ENCODE results near the gene DAPK3.

DNA sequence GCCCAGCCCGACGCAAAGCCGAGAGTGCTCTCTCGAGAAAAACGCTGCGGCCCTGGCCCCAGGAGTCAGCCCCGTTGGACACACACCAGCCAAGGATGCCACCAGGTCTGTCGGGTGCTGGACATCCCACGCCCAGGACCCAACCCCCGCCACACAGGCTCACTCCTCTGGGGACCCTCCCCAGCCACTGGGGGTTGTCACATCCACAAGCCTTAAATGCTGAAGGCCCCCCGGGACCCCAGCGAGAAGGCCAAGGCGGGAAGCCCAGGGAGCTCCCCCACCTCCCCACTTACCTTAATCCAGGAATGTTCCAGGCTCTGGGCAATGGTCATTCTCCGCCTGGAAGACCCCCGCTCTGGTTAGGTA lies 11.2 kb downstream of the DAPK3 start:
- no peak for TF ChIP-seq HDGF (IDR thresholded peaks at IDR 0.05; ENCODE audit: borderline replicate concordance)
- no peak for TF ChIP-seq TARDBP (IDR thresholded peaks at IDR 0.05)
- TF ChIP-seq FOXM1 (IDR thresholded peaks at IDR 0.05; ENCODE audit: borderline replicate concordance), result no peak
- no peak for TF ChIP-seq CTBP1 (IDR thresholded peaks at IDR 0.05; ENCODE audit: borderline replicate concordance)
- TF ChIP-seq, protein P1, sequence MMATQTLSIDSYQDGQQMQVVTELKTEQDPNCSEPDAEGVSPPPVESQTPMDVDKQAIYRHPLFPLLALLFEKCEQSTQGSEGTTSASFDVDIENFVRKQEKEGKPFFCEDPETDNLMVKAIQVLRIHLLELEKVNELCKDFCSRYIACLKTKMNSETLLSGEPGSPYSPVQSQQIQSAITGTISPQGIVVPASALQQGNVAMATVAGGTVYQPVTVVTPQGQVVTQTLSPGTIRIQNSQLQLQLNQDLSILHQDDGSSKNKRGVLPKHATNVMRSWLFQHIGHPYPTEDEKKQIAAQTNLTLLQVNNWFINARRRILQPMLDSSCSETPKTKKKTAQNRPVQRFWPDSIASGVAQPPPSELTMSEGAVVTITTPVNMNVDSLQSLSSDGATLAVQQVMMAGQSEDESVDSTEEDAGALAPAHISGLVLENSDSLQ (IDR thresholded peaks at IDR 0.05), result no peak
- no peak for TF ChIP-seq SP1 (IDR thresholded peaks at IDR 0.05)
- no peak for TF ChIP-seq FOXK2 (IDR thresholded peaks at IDR 0.05)
- no peak for TF ChIP-seq SUZ12 (IDR thresholded peaks at IDR 0.05)
